Measurements from ENCODE around the gene DAGLB.

GRCh38 chr7:6486438-6487183 is 38.9 kb upstream of the DAGLB start:
- TF ChIP-seq ZBED1 (IDR thresholded peaks at IDR 0.05; ENCODE audit: borderline replicate concordance) (no peak), MEF2A (IDR thresholded peaks at IDR 0.05; ENCODE audit: insufficient read depth, low read depth, low read length) (no peak), ZNF274 (IDR thresholded peaks at IDR 0.05; ENCODE audit: insufficient read depth, insufficient read length) (no peak), EZH2 (IDR thresholded peaks at IDR 0.05; ENCODE audit: borderline replicate concordance, control insufficient read depth, low read depth, low read length) (no peak), ATF7 (IDR thresholded peaks at IDR 0.05; ENCODE audit: low read depth) (no peak), REST (IDR thresholded peaks at IDR 0.05; ENCODE audit: low read depth, low read length) (no peak), SIN3A (IDR thresholded peaks at IDR 0.05; ENCODE audit: low read depth, low read length) (no peak), CTCF (IDR thresholded peaks at IDR 0.05 in 2 of 3, conservative IDR thresholded peaks at IDR 0.05 in 1 of 3; ENCODE audit: control insufficient read depth in 2 of 3, extremely low read depth in 1 of 3, insufficient read depth in 1 of 3, low read depth in 3 of 3, low read length in 3 of 3) (no peak), TCF7 (IDR thresholded peaks at IDR 0.05; ENCODE audit: borderline replicate concordance) (no peak), SPI1 (IDR thresholded peaks at IDR 0.05; ENCODE audit: borderline replicate concordance, insufficient read depth, low read depth, low read length) (no peak), CHD2 (IDR thresholded peaks at IDR 0.05; ENCODE audit: borderline replicate concordance, low read depth, low read length) (no peak), SMC3 (IDR thresholded peaks at IDR 0.05; ENCODE audit: borderline replicate concordance, low read length) (no peak), CHD4 (IDR thresholded peaks at IDR 0.05) (no peak), HDAC2 (IDR thresholded peaks at IDR 0.05) (no peak)
